ENCODE results near the gene TEKTIP1. TPM values are rescaled to one million over a fixed set of nuclear protein-coding genes. Genes with fewer than 3 reads are reported as not detected.

Gene TEKTIP1
- total RNA-seq, 2 donors from 2014 or later: not detected

GRCh38 chr19:3572132-3572854 lies 33.3 kb downstream of the TEKTIP1 start:
- peak overlapping the region; percentile 62 to 99 for H3K4me3 ChIP-seq
- TF ChIP-seq CTCF (IDR thresholded peaks at IDR 0.05): no peak
- peak; percentile 100 for DNase-seq (ENCODE audit: low spot score)
- H3K4me1 ChIP-seq: peaks cover 0 to 28% of the 10 kb centered on the region in 2 donors
- H3K36me3 ChIP-seq: peaks cover 5% of the 10 kb centered on the region
- H3K9me3 ChIP-seq: no peaks in the 10 kb centered on the region
- no peaks in the 10 kb centered on the region for H3K27me3 ChIP-seq
- peak overlapping the region in 1 of 2 donors; percentile 84 for H3K27ac ChIP-seq

DNA sequence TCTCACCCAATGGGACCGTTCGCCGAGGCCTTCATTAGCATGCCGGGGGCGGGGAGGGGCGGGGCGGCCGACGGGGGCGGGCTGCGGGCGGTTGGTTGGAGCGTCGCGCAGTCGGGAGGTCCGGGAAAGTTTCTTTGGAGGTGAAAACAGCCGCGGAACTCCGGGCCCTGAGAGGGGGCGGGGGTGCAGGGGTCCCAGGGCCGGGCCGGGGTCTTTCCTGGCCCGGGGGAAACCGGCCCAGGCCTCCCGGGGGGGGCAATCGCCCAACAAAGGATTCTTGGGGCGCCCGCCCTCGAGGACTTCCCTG lies 33.8 kb downstream of the TEKTIP1 start, which contains the start of gene HMG20B:
Gene HMG20B (plus strand): TSS at position 90 of the 307 bp plus-strand sequence. CDS start 366 bp downstream, outside the sequence.
- peaks cover 0 to 28% of the 10 kb centered on the region in 2 donors for H3K4me1 ChIP-seq

DNA sequence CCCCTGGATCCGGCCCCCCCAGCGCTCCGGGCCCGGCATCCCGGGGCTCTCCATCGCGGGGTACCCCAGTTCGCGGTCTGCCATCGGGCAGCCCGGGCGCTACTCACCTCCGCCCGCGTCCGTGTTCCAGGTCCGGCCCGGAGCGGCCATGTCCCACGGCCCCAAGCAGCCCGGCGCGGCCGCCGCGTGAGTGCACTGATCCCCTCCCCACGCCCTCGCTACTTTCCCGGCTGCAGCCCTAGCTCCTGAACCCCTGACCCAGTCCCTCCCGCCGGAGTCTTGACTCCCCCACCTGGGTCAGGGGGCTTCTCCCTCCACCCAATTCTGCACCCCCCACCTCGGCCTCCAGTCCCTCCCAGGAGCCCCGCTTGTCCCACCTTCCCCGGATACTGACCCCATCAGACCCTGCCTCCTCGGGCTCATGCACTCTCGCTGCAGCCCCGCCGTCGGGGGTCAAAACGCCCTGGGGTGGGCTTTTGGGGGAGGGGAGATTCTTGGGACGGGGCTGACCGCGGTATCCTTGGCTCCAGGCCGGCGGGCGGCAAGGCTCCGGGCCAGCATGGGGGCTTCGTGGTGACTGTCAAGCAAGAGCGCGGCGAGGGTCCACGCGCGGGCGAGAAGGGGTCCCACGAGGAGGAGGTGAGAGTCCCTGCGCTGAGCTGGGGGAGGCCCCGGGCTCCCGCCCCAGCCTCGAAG lies 34.3 kb downstream of the TEKTIP1 start:
- no peaks in the 10 kb centered on the region for H3K9me3 ChIP-seq
- H3K4me1 ChIP-seq: peaks cover 0 to 28% of the 10 kb centered on the region in 2 donors
- DNase-seq (ENCODE audit: low spot score): no peak

More for the DNA sequence above, 33.8 kb downstream of the TEKTIP1 start, which contains the start of gene HMG20B:
- peak within 1 kb of the TSS; percentile 62 to 99 for H3K4me3 ChIP-seq
- peak within 1 kb of the TSS; percentile 55 to 84 for H3K27ac ChIP-seq
- peaks cover 5% of the 10 kb centered on the region for H3K36me3 ChIP-seq
- no peak for TF ChIP-seq CTCF (IDR thresholded peaks at IDR 0.05)
- H3K27me3 ChIP-seq: no peaks in the 10 kb centered on the region
- no peaks in the 10 kb centered on the region for H3K9me3 ChIP-seq
- DNase-seq (ENCODE audit: low spot score): no peak

DNA sequence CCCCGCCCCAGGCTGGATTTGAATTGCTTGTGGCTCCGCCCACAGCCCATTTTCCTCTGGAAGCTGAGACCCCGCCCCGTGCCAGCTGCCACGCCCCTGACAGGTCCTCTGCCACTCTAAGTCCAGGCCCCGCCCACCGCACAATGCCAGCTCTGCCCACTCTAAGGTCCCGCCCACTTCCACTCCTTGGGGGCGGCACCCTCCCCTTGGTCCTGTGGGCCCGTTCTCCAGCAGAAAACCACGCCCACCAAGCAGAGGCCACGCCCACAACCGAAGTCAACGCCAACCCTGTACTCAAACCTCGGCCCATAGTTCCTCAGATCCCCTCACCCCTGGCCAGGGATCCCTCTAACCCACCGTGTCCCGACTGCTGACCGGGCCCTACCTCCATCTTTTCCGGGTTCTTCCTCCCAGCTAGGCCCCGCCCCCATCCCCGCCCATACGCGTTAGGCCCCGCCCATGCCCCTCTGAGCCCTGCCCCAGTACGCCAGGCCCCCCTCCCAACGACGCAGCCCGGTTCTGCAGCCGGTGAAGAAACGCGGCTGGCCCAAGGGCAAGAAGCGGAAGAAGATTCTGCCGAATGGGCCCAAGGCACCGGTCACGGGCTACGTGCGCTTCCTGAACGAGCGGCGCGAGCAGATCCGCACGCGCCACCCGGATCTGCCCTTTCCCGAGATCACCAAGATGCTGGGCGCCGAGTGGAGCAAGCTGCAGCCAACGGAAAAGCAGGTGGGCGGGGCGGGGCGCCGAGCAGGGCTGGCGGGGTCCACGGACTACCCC lies 35.1 kb downstream of the TEKTIP1 start:
- no peak overlapping the region for H3K27ac ChIP-seq
- H3K27me3 ChIP-seq: no peaks in the 10 kb centered on the region
- peaks cover 0 to 28% of the 10 kb centered on the region in 2 donors for H3K4me1 ChIP-seq
- H3K36me3 ChIP-seq: peaks cover 5% of the 10 kb centered on the region
- no peaks in the 10 kb centered on the region for H3K9me3 ChIP-seq
- DNase-seq (ENCODE audit: low spot score): peak; percentile 75
- no peak for TF ChIP-seq CTCF (IDR thresholded peaks at IDR 0.05)
- H3K4me3 ChIP-seq: peak overlapping the region; percentile 62 to 99

More for the DNA sequence above, 34.3 kb downstream of the TEKTIP1 start:
- Histone ChIP-seq H3K36me3 (peaks cover 5% of the 10 kb centered on the region), H3K27me3 (no peaks in the 10 kb centered on the region), H3K27ac (peak overlapping the region; percentile 55 to 84), H3K4me3 (peak overlapping the region; percentile 62 to 99)
- no peak for TF ChIP-seq CTCF (IDR thresholded peaks at IDR 0.05)

- Histone ChIP-seq H3K27ac (no peak overlapping the region), H3K4me3 (no peak overlapping the region), H3K9me3 (no peaks in the 10 kb centered on the region), H3K36me3 (peaks cover 5% of the 10 kb centered on the region), H3K4me1 (peaks cover 0 to 28% of the 10 kb centered on the region in 2 donors), H3K27me3 (no peaks in the 10 kb centered on the region)
- no peak for TF ChIP-seq CTCF (IDR thresholded peaks at IDR 0.05)
- no peak for DNase-seq (ENCODE audit: low spot score)
Measured at GRCh38 chr19:3575260-3575741, 36.3 kb downstream of the TEKTIP1 start.

All from right atrium auricular region (tissue), 2 donors.